ENCODE data around the gene DIP2B.

The DIP2B gene

GRCh38 chr12:50659260-50659659 is 154.5 kb downstream of the DIP2B start:
- Histone ChIP-seq H3K4me1 (ENCODE audit: control insufficient read depth, insufficient read depth, low read length) (no peaks in the 10 kb centered on the region), H3K36me3 (ENCODE audit: insufficient read depth, low read length) (no peaks in the 10 kb centered on the region)

GRCh38 chr12:50659690-50660424 is 155.1 kb downstream of the DIP2B start:
- H3K4me1 ChIP-seq (ENCODE audit: control insufficient read depth, insufficient read depth, low read length): no peaks in the 10 kb centered on the region
- H3K36me3 ChIP-seq (ENCODE audit: insufficient read depth, low read length): no peaks in the 10 kb centered on the region

More at GRCh38 chr12:50659260-50659659, 154.5 kb downstream of the DIP2B start:
- Histone ChIP-seq H3K4me2 (ENCODE audit: low read length) (no peak overlapping the region), H3K9ac (ENCODE audit: low read depth, low read length) (no peak overlapping the region), H3K4me3 (ENCODE audit: low read length) (no peak overlapping the region), H3K9me3 (replicated peaks; ENCODE audit: low read length) (no peaks in the 10 kb centered on the region), H3K27me3 (ENCODE audit: control insufficient read depth, insufficient read depth, low read length) (no peaks in the 10 kb centered on the region)

GRCh38 chr12:50660425-50660822 is 155.6 kb downstream of the DIP2B start:
- H3K4me1 ChIP-seq (ENCODE audit: control insufficient read depth, insufficient read depth, low read length): no peaks in the 10 kb centered on the region
- no peaks in the 10 kb centered on the region for H3K36me3 ChIP-seq (ENCODE audit: insufficient read depth, low read length)
- H3K4me2 ChIP-seq (ENCODE audit: low read length): no peak overlapping the region
- H3K27me3 ChIP-seq (ENCODE audit: control insufficient read depth, insufficient read depth, low read length): no peaks in the 10 kb centered on the region
- H3K9me3 ChIP-seq (replicated peaks; ENCODE audit: low read length): no peaks in the 10 kb centered on the region
- no peak overlapping the region for H3K4me3 ChIP-seq (ENCODE audit: low read length)
- H3K9ac ChIP-seq (ENCODE audit: low read depth, low read length): no peak overlapping the region

More at GRCh38 chr12:50659690-50660424, 155.1 kb downstream of the DIP2B start:
- no peaks in the 10 kb centered on the region for H3K9me3 ChIP-seq (replicated peaks; ENCODE audit: low read length)
- no peak overlapping the region for H3K9ac ChIP-seq (ENCODE audit: low read depth, low read length)
- H3K27me3 ChIP-seq (ENCODE audit: control insufficient read depth, insufficient read depth, low read length): no peaks in the 10 kb centered on the region
- H3K4me2 ChIP-seq (ENCODE audit: low read length): no peak overlapping the region
- no peak overlapping the region for H3K4me3 ChIP-seq (ENCODE audit: low read length)

- no peaks in the 10 kb centered on the region for H3K4me1 ChIP-seq (ENCODE audit: control insufficient read depth, insufficient read depth, low read length)
- no peaks in the 10 kb centered on the region for H3K36me3 ChIP-seq (ENCODE audit: insufficient read depth, low read length)
- H3K4me3 ChIP-seq (ENCODE audit: low read length): no peak overlapping the region
Observed at GRCh38 chr12:50661300-50662115, 156.7 kb downstream of the DIP2B start.

GRCh38 chr12:50662116-50662510 is 157.3 kb downstream of the DIP2B start:
- Histone ChIP-seq H3K9me3 (replicated peaks; ENCODE audit: low read length) (no peaks in the 10 kb centered on the region), H3K4me3 (ENCODE audit: low read length) (no peak overlapping the region), H3K4me2 (ENCODE audit: low read length) (no peak overlapping the region), H3K9ac (ENCODE audit: low read depth, low read length) (no peak overlapping the region), H3K36me3 (ENCODE audit: insufficient read depth, low read length) (no peaks in the 10 kb centered on the region), H3K4me1 (ENCODE audit: control insufficient read depth, insufficient read depth, low read length) (no peaks in the 10 kb centered on the region), H3K27me3 (ENCODE audit: control insufficient read depth, insufficient read depth, low read length) (no peaks in the 10 kb centered on the region)

More at GRCh38 chr12:50661300-50662115, 156.7 kb downstream of the DIP2B start:
- Histone ChIP-seq H3K9ac (ENCODE audit: low read depth, low read length) (no peak overlapping the region), H3K4me2 (ENCODE audit: low read length) (no peak overlapping the region), H3K9me3 (replicated peaks; ENCODE audit: low read length) (no peaks in the 10 kb centered on the region), H3K27me3 (ENCODE audit: control insufficient read depth, insufficient read depth, low read length) (no peaks in the 10 kb centered on the region)

- no peaks in the 10 kb centered on the region for H3K36me3 ChIP-seq (ENCODE audit: insufficient read depth, low read length)
- H3K9me3 ChIP-seq (replicated peaks; ENCODE audit: low read length): no peaks in the 10 kb centered on the region
- no peak overlapping the region for H3K9ac ChIP-seq (ENCODE audit: low read depth, low read length)
- H3K4me1 ChIP-seq (ENCODE audit: control insufficient read depth, insufficient read depth, low read length): no peaks in the 10 kb centered on the region
- H3K4me3 ChIP-seq (ENCODE audit: low read length): no peak overlapping the region
- no peaks in the 10 kb centered on the region for H3K27me3 ChIP-seq (ENCODE audit: control insufficient read depth, insufficient read depth, low read length)
- H3K4me2 ChIP-seq (ENCODE audit: low read length): no peak overlapping the region
Observed at GRCh38 chr12:50665170-50665569, 160.4 kb downstream of the DIP2B start.

GRCh38 chr12:50665609-50666008 is 160.8 kb downstream of the DIP2B start:
- no peaks in the 10 kb centered on the region for H3K9me3 ChIP-seq (replicated peaks; ENCODE audit: low read length)
- H3K4me2 ChIP-seq (ENCODE audit: low read length): no peak overlapping the region
- no peak overlapping the region for H3K4me3 ChIP-seq (ENCODE audit: low read length)
- H3K27me3 ChIP-seq (ENCODE audit: control insufficient read depth, insufficient read depth, low read length): no peaks in the 10 kb centered on the region
- H3K9ac ChIP-seq (ENCODE audit: low read depth, low read length): no peak overlapping the region
- H3K4me1 ChIP-seq (ENCODE audit: control insufficient read depth, insufficient read depth, low read length): no peaks in the 10 kb centered on the region
- H3K36me3 ChIP-seq (ENCODE audit: insufficient read depth, low read length): no peaks in the 10 kb centered on the region

GRCh38 chr12:50666023-50666422 is 161.2 kb downstream of the DIP2B start:
- Histone ChIP-seq H3K4me3 (ENCODE audit: low read length) (no peak overlapping the region), H3K27me3 (ENCODE audit: control insufficient read depth, insufficient read depth, low read length) (no peaks in the 10 kb centered on the region), H3K9ac (ENCODE audit: low read depth, low read length) (no peak overlapping the region), H3K4me2 (ENCODE audit: low read length) (no peak overlapping the region), H3K9me3 (replicated peaks; ENCODE audit: low read length) (no peaks in the 10 kb centered on the region), H3K36me3 (ENCODE audit: insufficient read depth, low read length) (peaks cover under 1% of the 10 kb centered on the region), H3K4me1 (ENCODE audit: control insufficient read depth, insufficient read depth, low read length) (no peaks in the 10 kb centered on the region)

GRCh38 chr12:50672158-50672557 is 167.4 kb downstream of the DIP2B start:
- Histone ChIP-seq H3K4me3 (ENCODE audit: low read length) (no peak overlapping the region), H3K9ac (ENCODE audit: low read depth, low read length) (no peak overlapping the region), H3K4me1 (ENCODE audit: control insufficient read depth, insufficient read depth, low read length) (peaks cover 17% of the 10 kb centered on the region), H3K9me3 (replicated peaks; ENCODE audit: low read length) (no peaks in the 10 kb centered on the region), H3K4me2 (ENCODE audit: low read length) (no peak overlapping the region), H3K36me3 (ENCODE audit: insufficient read depth, low read length) (peaks cover 13% of the 10 kb centered on the region), H3K27me3 (ENCODE audit: control insufficient read depth, insufficient read depth, low read length) (no peaks in the 10 kb centered on the region)

GRCh38 chr12:50676756-50677155 is 172.0 kb downstream of the DIP2B start:
- Histone ChIP-seq H3K4me1 (ENCODE audit: control insufficient read depth, insufficient read depth, low read length) (peaks cover 22% of the 10 kb centered on the region), H3K9ac (ENCODE audit: low read depth, low read length) (no peak overlapping the region), H3K27me3 (ENCODE audit: control insufficient read depth, insufficient read depth, low read length) (no peaks in the 10 kb centered on the region), H3K9me3 (replicated peaks; ENCODE audit: low read length) (no peaks in the 10 kb centered on the region), H3K4me3 (ENCODE audit: low read length) (no peak overlapping the region), H3K36me3 (ENCODE audit: insufficient read depth, low read length) (peaks cover 5% of the 10 kb centered on the region), H3K4me2 (ENCODE audit: low read length) (no peak overlapping the region)

- Histone ChIP-seq H3K36me3 (ENCODE audit: insufficient read depth, low read length) (peaks cover 6% of the 10 kb centered on the region), H3K9ac (ENCODE audit: low read depth, low read length) (no peak overlapping the region)
Observed at GRCh38 chr12:50677858-50678257, 173.1 kb downstream of the DIP2B start.

More at GRCh38 chr12:50677858-50678257, 173.1 kb downstream of the DIP2B start:
- Histone ChIP-seq H3K27me3 (ENCODE audit: control insufficient read depth, insufficient read depth, low read length) (no peaks in the 10 kb centered on the region), H3K4me2 (ENCODE audit: low read length) (no peak overlapping the region), H3K9me3 (replicated peaks; ENCODE audit: low read length) (no peaks in the 10 kb centered on the region), H3K4me3 (ENCODE audit: low read length) (no peak overlapping the region), H3K4me1 (ENCODE audit: control insufficient read depth, insufficient read depth, low read length) (peaks cover 22% of the 10 kb centered on the region)

Data from skeletal muscle satellite cell (primary cell).